ENCODE measurements around the gene PPP2R5C. TPM values are rescaled to one million over a fixed set of nuclear protein-coding genes. Genes with fewer than 3 reads are reported as not detected.
A peak's percentile ranks its signal among the peaks of the same experiment; 100 is the strongest.
"Not testable (repeated sequence)": the region's sequence is repeated elsewhere in the genome, so short reads cannot be mapped to it uniquely, and the experiment has no call there.

Gene PPP2R5C
- total RNA-seq, 1 donor from 2014 or later = 166 TPM

DNA sequence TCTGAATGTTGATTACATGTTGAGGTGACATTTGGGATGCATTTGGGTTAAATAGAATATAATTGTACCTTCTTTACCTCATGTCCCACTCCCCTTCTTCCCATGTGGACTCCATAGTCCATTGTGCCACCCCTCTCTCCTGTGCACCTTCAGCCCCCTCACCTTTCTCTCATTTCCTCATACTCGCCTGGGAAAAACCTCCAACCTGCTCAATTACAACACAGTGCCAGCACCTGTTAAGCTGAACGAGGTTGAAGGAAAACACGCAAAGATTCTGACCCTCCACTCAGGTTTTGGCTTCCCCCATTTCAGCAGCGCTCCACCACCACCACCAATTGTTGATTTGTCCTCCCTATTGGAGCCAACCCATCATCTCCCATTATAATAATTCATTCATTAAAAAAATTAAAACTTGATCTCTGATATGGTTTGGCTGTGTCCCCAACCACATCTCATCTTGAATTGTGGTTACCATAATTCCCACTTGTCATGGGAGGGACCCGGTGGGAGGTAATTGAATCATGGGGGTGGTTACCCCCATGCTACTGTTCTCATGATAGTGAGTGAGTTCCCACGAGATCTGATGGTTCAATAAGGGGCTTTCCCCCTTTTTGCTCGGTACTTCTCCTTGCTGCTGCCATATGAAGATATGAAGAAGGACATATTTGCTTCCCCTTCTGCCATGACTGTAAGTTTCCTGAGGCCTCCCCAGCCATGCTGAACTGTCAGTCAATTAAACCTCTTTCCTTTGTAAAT, 33.7 kb upstream of the PPP2R5C start:
- DNase-seq = no peak

DNA sequence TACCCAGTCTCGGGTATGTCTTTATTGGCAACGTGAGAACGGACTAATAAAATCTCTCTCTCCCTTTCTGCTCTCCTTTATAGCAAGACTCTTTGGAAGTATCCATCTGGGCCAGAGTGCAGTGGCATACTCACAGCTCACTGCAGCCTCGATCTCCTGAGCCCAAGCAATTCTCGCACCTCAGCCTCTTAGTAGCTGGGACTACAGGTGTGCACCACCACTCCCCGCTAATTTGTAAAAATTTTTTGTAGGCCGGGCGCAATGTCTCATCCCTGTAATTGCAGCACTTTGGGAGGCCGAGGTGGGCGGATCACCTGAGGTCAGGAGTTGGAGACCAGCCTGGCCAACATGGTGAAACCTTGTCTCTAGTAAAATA, 33.2 kb upstream of the PPP2R5C start:
- DNase-seq = no peak

DNA sequence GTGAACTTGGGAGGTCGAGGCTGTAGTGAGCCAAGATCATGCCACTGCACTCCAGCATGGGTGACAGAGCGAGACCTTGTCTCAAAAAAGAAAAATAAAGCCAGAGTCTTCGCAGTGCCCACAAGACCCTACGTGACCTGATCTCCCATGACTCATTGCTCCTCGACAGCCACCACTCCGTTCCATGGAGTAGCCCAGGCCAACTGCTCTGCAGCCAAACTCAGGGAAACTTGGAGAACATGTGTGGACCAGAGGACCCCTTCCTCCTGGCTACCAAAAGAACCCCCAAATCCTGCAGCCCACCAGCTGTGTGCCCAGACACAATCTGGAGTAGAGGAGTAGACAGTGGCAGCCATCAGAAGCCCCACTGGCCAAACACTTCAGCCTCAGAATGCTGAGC, 32.1 kb upstream of the PPP2R5C start:
- no peak for DNase-seq

DNA sequence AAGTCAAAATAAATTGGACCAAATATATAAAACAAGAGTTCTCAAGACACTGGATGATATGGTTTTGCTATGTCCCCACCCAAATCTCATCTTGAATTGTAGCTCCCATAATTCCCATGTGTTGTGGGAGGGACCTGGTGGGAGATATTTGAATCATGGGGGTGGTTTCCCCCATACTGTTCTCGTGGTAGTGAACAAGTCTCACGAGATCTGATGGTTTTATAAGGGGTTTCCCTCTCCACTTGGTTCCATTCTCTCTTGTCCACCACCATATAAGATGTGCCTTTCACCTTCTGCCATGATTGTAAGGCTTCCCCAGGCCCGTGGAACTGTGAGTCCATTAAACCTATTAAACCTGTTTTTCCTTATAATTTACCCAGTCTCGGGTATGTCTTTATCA, 31.4 kb upstream of the PPP2R5C start:
- DNase-seq = not testable (repeated sequence)

DNA sequence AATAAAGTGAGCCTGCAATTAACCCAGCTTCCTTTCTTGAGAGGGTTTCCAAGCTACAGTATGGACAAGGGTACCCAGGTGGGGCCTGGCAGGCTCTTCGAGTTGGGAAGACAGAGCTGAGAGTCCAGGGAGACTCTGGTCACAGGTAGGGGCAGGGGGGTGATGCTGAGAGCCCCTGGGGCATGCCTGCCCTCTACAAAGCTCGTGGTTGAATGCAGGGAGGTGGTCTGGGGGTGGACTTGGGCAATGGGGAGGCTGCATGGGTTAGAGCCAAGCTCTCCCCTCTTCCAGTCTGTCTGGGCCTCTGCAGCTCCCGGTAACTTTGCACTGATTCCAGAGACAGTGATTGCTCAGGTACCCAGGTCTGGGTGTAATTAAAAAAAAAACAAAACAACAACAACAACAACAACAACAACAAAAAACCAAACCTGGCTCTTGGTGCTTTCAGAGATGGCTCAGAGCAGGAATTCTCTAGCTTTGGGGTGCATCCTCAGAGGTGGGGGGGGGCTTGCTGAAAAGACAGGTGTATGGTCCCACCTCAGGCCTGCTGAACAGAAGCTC, 30.8 kb upstream of the PPP2R5C start:
- DNase-seq = no peak

DNA sequence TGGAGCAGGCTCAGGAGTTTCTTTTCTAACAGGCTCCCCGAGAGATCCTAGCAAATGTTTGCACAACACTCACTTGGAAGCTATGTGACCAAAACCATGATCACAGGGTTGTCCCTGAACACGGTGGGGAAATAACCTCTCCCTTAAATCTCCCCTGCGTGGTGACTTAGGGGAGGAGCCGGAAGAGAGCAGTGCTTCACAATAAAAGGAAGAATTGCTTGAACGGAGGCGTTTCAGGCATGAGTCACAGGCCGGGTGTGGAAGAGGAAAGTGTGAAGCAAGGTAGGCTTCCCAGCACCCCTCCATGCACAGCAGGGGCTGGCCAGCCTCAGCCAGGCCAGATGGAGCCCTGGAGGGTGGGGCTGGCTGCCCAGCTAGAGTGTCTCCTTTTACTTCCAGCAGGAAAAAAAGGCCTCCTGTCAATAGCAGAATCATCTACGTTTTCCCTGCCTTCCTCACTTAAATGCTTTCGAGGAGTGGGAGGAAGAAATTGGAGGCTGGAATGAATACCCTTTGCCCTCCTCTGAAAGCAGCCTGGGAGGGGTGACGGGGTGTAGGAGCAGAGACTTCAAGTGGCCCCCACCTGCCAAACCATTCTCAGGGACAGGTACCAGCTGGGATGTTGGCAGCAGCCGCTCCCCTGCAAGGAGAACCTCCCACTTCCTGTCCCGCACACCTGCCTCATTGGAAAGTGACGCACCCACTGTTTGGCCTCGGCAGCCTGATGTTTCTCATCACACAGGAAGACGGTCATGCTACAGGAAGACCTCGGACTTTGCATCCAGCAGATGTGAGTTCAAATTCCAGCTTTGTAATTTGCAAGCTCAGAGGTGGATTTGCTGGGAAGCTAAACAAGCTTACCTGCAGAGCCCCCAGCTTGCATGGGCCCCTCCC, 30.1 kb upstream of the PPP2R5C start:
- DNase-seq = peak; percentile 54

DNA sequence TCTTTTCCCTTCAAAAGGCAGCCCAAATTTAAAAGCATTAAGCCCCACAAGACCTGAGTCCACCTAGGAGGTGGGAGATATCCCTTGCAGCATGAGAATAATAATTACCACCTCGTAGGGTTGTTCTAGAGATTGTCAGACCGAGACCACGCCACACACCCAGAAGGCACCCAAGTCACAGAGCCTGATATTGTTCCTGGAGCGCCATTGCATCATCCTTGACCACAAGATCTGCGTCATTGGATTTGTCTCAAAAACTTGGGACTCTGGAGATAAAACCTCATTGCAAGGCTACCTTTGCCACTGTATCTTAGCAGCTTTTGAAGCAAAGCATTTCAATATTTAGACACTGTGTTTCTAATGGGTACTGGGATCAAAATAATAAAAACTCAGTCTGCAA, 29.4 kb upstream of the PPP2R5C start:
- no peak for DNase-seq

DNA sequence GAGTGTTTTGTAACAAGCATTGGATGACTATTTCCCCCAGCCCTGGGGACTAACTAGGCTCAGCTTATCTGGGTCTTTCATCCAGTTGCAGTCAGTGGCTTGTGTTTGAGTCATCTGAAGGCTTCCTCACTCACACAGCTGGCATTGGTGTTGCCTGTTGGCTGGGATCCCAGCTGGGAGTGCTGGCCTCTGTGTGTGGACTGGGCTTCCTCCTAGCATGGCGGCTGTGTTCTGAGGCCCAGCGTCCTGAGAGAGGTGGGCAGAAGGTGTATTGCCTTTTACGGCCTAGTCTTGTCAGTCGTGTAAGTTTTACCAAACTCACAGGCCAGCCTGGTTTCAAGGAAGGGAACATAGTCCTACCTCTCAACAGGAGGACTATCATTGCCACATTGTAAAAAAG, 28.3 kb upstream of the PPP2R5C start:
- DNase-seq = no peak

DNA sequence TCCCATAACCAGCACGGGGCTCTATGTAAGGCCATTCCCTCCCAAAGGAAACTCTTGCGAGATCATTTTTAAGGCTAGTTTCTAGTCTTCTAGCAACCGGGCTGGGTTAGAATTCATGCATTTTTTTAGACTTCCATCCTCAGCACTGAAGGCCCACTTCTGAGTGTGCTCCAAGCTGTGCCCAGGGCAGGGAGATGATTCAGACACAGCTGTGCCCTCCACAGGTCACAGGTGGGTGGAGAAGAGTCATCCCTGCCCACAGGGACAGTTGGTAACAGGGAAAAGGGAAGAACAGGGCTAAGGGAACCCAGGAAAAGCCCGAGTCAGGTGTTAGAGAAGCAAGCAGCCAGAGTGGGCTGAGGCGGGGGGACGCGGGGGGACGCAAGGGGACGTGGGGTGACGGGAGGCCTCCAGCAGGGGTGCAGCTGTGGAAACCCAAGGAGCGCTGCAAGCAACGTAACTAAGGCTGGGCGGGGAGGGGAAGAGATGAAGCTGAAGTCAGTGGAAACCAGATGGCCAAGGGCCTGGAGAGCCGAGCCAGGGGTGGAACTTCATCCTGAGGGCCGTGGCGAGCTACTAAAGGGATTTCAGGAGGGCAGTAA, 27.2 kb upstream of the PPP2R5C start:
- no peak for DNase-seq

DNA sequence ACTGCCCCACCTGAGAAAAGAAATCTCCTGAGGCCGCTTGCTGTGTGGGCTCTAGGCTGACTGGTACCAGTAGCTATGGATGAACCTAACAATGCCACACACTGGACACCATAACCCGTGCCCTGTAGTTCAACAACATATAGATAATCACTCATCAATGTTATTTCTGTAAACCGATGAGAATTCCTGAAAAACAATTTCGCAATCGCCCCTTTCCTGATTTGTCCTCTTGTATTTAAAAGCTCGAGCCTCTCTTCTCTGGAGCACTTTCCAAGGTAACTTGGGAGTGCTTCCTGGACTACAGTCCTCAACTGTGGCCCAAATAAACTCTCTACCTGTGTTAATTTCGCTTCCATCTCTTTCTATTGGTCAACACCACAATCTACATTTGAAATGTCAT, 26.1 kb upstream of the PPP2R5C start:
- DNase-seq = no peak

DNA sequence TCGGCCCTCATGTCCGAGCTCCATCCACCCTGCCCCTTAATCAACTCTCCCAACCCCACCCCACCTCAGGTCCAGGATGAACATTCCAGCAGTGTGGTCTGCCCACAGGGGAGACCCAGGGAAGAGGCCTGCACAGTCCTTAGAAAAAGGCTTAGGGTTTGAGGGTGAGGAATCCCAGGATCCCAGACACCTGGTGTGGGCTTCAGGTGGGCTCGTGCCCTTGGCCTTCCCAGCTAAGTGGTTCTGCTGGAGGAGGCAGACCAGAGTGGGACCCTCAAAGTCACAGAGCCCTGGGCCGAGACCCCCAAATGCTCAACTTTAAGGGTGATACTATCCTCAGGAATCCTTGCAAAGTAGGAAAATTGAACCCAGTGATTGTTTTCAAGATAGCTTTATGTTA, 25.4 kb upstream of the PPP2R5C start:
- DNase-seq = no peak

DNA sequence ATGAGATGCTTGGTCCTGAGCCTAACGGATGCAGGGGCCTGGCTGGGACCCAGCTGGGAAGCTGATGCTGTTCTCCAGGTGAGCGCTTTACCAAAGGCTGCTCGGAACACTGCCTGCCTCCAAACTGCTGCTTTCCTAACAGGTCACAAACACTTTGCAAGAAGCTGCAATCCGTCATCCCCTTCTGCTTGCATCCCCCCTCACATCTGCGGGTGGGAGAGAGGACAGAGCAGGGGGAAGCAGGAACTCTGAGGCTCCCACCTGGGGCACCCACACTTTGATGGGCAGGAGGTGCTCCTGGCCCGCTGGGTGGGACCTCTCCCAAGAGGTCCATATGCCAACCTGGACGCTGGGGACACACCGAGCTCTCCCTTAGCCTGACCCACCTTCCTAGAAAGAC, 24.9 kb upstream of the PPP2R5C start:
- DNase-seq = no peak

DNA sequence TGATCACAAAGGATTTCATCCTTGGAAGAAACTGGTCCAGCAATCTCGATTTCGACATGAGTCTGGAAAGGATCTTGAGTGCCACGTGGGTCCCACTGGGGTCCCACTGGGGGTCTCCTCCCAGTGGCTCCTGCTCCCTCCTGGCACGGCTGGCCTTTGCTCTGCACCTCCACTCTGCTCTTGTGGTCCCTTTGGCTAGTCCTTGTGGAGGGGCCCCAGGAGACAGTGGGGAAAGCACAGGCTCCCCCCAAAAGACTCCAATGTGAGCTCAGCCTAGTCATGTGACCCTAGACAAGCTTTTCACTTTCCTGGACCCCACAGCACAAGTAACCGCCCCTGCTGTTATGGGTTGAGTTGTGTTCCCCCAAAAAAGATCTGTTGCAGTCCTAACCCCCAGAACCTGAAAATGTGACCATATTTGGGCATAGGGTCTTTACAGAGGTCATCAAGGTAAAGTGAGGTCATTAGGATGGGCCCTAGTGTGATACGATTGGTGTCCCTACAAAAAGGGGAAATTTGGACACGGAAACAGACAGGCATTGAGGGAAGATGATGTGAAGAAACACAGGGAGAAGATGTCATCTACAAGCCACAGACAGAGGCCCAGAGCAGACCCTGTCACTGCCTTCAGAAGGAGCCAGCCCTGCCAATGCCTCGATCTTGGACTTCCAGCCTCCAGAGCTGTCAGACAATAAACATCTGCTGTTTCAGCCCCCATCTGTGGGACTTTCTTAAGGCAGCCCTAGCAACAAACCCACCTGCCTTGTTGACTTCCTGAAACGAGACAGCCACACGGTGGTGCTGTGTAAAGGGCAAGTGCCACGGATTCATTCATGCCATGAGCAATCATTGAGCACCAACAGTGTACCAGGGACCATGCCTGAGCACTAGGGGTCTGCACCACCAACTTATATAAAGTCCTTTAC, 23.8 kb upstream of the PPP2R5C start:
- DNase-seq = no peak

DNA sequence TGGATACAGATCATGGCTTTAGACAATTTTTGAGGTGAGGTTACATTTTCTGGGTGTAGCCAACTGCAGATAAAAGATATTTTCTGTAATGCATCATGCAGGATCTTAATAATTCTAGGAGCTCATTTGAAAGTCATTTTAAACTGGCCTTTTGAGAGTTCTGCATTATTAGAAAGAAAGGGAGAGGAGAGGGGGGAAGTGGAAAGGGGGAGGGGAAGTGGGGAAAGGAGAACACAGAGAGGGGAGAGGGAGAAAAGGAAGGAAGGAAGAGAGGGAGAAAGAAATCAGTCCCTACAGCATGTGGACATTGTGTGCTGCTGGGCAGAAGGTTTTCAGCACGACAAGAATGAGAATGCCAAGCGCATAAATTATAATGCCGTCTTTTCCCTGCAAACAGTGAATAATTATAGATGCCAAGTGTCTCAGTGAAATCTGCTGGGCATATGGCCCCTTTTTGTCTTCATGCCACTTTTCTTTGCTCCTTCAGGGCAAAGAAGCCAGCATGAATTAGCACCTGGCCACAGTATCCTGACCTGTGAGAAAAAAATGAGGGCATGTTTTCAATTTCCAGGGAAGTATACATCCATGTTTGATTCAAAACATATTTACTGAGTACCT, 22.7 kb upstream of the PPP2R5C start:
- DNase-seq = no peak

DNA sequence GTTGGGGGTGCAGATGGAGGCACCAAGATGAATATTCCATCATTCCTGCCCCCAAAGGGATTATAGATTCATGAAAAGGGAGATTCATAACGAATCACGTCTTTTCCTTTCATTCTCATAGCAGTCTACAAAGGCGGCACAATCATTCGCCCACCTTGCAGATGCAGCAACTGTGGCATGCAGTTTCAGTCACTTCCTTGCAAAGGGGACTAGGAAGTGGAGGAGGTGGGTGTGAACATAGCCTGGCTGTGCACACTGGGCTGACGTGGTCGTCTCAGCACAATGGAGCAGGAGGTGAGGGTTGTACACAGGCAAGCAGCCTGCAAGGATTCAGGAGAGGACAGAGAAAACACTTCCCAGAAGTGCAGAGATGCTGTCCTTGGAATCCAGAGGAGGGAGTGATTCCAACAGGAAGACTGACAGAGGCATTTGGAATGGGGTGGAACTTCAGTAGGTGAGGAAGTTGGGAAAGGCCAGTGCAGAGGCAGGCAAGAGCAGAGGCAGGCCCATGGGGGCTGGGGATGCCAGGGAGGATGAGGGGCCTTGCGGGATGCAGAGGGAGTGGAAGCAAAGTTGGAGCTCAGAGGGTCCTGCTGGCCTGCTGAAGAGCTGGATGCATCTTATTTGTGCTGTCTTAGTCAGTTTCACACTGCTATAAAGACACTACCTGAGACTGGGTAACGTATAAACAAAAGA, 21.9 kb upstream of the PPP2R5C start:
- DNase-seq = no peak

DNA sequence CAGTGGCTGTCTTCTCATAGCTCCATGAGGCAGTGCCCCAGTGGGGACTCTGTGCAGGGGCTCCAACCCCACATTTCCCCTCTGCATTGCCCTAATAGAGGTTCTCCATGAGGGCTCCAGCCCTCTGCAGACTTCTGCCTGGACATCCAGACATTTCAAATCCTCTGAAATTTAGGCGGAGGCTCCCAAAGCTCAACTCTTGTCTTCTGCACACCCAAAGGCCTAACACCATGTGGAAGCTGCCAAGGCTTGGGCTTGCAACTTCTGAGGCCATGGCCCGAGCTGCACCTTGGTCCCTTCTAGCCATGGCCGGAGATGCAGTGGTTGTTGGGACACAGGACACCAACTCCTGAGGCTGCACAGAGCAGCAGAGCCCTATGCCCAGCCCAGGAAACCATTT, 20.5 kb upstream of the PPP2R5C start:
- DNase-seq = no peak

DNA sequence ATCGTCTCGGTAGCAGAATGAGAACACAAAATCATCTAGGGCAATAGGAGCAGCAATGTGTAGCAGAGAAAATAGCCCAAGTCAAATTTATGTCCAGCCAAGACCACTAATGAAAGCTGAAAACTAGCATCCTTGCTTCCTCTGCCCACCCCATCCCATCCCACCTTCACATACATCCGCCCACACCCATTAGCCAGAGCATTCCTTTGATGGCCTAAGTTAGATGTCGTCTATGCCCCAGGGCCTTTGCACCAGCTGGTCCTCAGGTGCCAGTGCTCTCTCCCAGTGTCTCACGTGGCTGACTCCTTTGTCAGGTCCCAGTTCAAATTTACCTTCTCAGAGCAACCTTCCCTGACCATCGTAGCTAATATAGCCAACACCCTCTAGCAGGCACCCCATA, 17.8 kb upstream of the PPP2R5C start:
- no peak for DNase-seq

DNA sequence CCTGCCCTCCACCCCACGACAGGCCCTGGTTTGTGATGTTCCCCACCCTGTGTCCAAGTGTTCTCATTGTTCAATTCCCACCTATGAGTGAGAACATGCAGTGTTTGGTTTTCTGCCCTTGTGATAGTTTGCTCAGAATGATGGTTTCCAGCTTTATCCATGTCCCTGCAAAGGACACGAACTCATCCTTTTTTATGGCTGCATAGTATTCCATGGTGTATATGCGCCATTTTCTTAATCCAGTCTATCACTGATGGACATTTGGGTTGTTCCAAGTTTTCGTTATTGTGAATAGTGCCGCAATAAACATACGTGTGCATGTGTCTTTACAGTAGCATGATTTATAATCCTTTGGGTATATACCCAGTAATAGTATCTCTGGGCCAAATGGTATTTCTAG, 17.1 kb upstream of the PPP2R5C start:
- DNase-seq = not testable (repeated sequence)

DNA sequence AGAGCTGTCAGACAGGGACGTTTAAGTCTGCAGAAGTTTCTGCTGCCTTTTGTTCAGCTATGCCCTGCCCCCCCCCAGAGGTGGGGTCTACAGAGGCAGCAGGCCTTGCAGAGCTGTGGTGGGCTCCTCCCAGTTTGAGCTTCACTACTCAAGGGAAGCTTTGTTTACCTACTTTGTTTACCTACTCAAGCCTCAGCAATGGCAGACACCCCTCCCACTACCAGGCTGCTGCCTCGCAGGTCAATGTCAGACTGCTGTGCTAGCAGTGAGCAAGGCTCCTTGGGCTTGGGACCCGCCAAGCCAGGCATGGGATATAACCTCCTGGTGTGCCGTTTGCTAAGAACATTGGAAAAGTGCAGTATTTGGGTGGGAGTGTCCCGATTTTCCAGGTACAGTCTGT, 11.8 kb upstream of the PPP2R5C start:
- not testable (repeated sequence) for DNase-seq

DNA sequence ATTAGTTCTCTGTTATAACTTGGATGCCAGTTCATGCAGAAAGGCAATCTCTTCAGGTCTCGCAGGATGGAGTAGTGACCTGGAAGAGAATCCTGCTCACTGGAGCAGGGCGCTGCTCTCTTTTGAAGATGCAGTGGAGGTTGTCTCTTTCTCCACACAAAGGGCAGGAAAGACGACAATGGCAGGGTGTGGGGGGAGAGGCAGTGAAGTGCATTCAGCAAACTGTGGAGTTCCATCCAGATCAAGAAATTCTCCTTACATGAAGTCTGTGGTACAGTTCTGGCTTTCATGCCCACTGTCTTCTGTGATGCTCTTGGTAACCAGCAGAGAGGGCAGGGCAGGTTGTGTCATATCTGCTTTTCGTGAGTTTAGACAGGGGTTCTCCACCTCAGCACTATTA, 6.6 kb upstream of the PPP2R5C start:
- DNase-seq = no peak
